Measurements from ENCODE around the gene SCN3A.

The SCN3A gene

GRCh38 chr2:165074884-165075283 is 129.0 kb downstream of the SCN3A start:
- ATAC-seq: no peak
- TF ChIP-seq PPARA (CRISPR knock-in tag; IDR thresholded peaks at IDR 0.05; ENCODE audit: borderline replicate concordance): no peak
- no peak for TF ChIP-seq ZFP3 (CRISPR knock-in tag; IDR thresholded peaks at IDR 0.05)
- TF ChIP-seq ISL1 (CRISPR knock-in tag; IDR thresholded peaks at IDR 0.05): no peak
- TF ChIP-seq ZNF70 (CRISPR knock-in tag; IDR thresholded peaks at IDR 0.05): no peak
- no peak for TF ChIP-seq ZNF8 (CRISPR knock-in tag; IDR thresholded peaks at IDR 0.05)
- no peak for TF ChIP-seq ARNTL (CRISPR knock-in tag; IDR thresholded peaks at IDR 0.05; ENCODE audit: borderline replicate concordance, low read depth)
- TF ChIP-seq TSHZ2 (CRISPR knock-in tag; IDR thresholded peaks at IDR 0.05): no peak
- no peak for TF ChIP-seq ZC3H10 (CRISPR knock-in tag; IDR thresholded peaks at IDR 0.05)
- TF ChIP-seq CREB5 (CRISPR knock-in tag; IDR thresholded peaks at IDR 0.05; ENCODE audit: low read depth): no peak
- TF ChIP-seq CSDC2 (CRISPR knock-in tag; IDR thresholded peaks at IDR 0.05): no peak
- TF ChIP-seq BACH2 (CRISPR knock-in tag; IDR thresholded peaks at IDR 0.05; ENCODE audit: borderline replicate concordance): no peak
- TF ChIP-seq SNAI2 (CRISPR knock-in tag; IDR thresholded peaks at IDR 0.05): no peak
- no peak for TF ChIP-seq ESRRG (CRISPR knock-in tag; IDR thresholded peaks at IDR 0.05)

- no peak for ATAC-seq
- no peak for TF ChIP-seq ISL1 (CRISPR knock-in tag; IDR thresholded peaks at IDR 0.05)
- no peak for TF ChIP-seq TSHZ2 (CRISPR knock-in tag; IDR thresholded peaks at IDR 0.05)
- TF ChIP-seq GLIS3 (CRISPR knock-in tag; IDR thresholded peaks at IDR 0.05): no peak
- TF ChIP-seq CSRNP3 (CRISPR knock-in tag; IDR thresholded peaks at IDR 0.05): no peak
These were observed 129.5 kb downstream of the SCN3A start for GRCh38 chr2:165074323-165074722.

- no peak for ATAC-seq
- TF ChIP-seq ZNF565 (CRISPR knock-in tag; conservative IDR thresholded peaks at IDR 0.05; ENCODE audit: low read depth) (no peak), TOX (CRISPR knock-in tag; IDR thresholded peaks at IDR 0.05; ENCODE audit: borderline replicate concordance) (no peak), ISL1 (CRISPR knock-in tag; IDR thresholded peaks at IDR 0.05) (no peak), ARNTL (CRISPR knock-in tag; IDR thresholded peaks at IDR 0.05; ENCODE audit: borderline replicate concordance, low read depth) (no peak), SNAI2 (CRISPR knock-in tag; IDR thresholded peaks at IDR 0.05) (no peak), RARB (CRISPR knock-in tag; IDR thresholded peaks at IDR 0.05) (no peak), OSR1 (CRISPR knock-in tag; IDR thresholded peaks at IDR 0.05) (no peak), ZNF70 (CRISPR knock-in tag; IDR thresholded peaks at IDR 0.05) (no peak), GLIS3 (CRISPR knock-in tag; IDR thresholded peaks at IDR 0.05) (no peak), PPARA (CRISPR knock-in tag; IDR thresholded peaks at IDR 0.05; ENCODE audit: borderline replicate concordance) (no peak), ZFP3 (CRISPR knock-in tag; IDR thresholded peaks at IDR 0.05) (no peak), ZFP30 (CRISPR knock-in tag; IDR thresholded peaks at IDR 0.05) (no peak), TSHZ2 (CRISPR knock-in tag; IDR thresholded peaks at IDR 0.05) (no peak), CSDC2 (CRISPR knock-in tag; IDR thresholded peaks at IDR 0.05) (no peak), ESRRG (CRISPR knock-in tag; IDR thresholded peaks at IDR 0.05) (no peak)
These were observed 133.8 kb downstream of the SCN3A start for GRCh38 chr2:165070076-165070475.
